OCI-LY3 (cell line): ENCODE measurements around the gene IL21.

Experiments used
- H2AFZ ChIP-seq: fragments of 200-600, 300-600 bp; shearing (Covaris generic); 2 replicates; pipeline ENCODE4 v1.6.0; 2014; ENCODE audit warnings: antibody characterized with exemption, low read depth, low read length
- H3K27ac ChIP-seq: fragments of 200-600, 300-600 bp; sonication (generic); 2 replicates; pipeline ENCODE4 v1.5.1; 2014; ENCODE audit warnings: mild to moderate bottlenecking, low read length, moderate library complexity, mixed read lengths
- H3K27me3 ChIP-seq: fragments of 200-600, 300-600 bp; sonication (generic); 2 replicates; pipeline ENCODE4 v1.6.1; 2014; ENCODE audit warnings: low read depth, low read length, mixed read lengths
- H3K36me3 ChIP-seq: fragments of 200-600, 300-600 bp; sonication (generic); replicated peaks from 2 replicates; pipeline ENCODE3; 2014; ENCODE audit warnings: low read depth, low read length, mixed read lengths
- H3K4me1 ChIP-seq: fragments of 300-600, 200-600 bp; sonication (generic); 2 replicates; pipeline ENCODE4 v1.6.1; 2014; ENCODE audit warnings: low read length, mixed read lengths
- H3K4me2 ChIP-seq: fragments of 200-600, 300-600 bp; sonication (generic); 2 replicates; pipeline ENCODE4 v1.6.1; 2014; ENCODE audit warnings: low read length, mixed read lengths
- H3K4me3 ChIP-seq: fragments of 300-600, 200-600 bp; sonication (generic); 2 replicates; pipeline ENCODE4 v1.5.1; 2014; ENCODE audit warnings: antibody characterized with exemption, mild to moderate bottlenecking, low read length, moderate library complexity
- H3K79me2 ChIP-seq: fragments of 300-600, 200-600 bp; shearing (Covaris generic); 2 replicates; pipeline ENCODE4 v1.6.1; 2014; ENCODE audit warnings: mild to moderate bottlenecking, low read length, mixed read lengths
- H3K9ac ChIP-seq: fragments of 300-600, 200-600 bp; shearing (Covaris generic); 2 replicates; pipeline ENCODE4 v1.6.0; 2014; ENCODE audit warnings: mild to moderate bottlenecking, low read length, moderate library complexity
- H3K9me3 ChIP-seq: fragments of 200-600, 300-600 bp; shearing (Covaris generic); 2 replicates; pipeline ENCODE4 v1.6.1; 2014; ENCODE audit warnings: low read length, mixed read lengths; ENCODE audit not compliant: insufficient read depth
- H4K20me1 ChIP-seq: fragments of 200-600, 300-600 bp; sonication (generic); 2 replicates; pipeline ENCODE4 v1.6.1; 2016; ENCODE audit warnings: low read length, mixed read lengths; ENCODE audit not compliant: insufficient read depth
- CTCF ChIP-seq: fragments of 200-600, 300-600 bp; sonication (generic); IDR thresholded peaks from 2 replicates; pipeline ENCODE4 v1.5.1; 2014; ENCODE audit warnings: antibody characterized with exemption, low read length, low read depth
- EZH2phosphoT487 ChIP-seq: fragments of 200-600 bp; shearing (Covaris generic); IDR thresholded peaks from 2 replicates; pipeline ENCODE4 v1.6.1; 2018; ENCODE audit warnings: antibody characterized with exemption, mixed run types, low read depth

Gene IL21

DNA sequence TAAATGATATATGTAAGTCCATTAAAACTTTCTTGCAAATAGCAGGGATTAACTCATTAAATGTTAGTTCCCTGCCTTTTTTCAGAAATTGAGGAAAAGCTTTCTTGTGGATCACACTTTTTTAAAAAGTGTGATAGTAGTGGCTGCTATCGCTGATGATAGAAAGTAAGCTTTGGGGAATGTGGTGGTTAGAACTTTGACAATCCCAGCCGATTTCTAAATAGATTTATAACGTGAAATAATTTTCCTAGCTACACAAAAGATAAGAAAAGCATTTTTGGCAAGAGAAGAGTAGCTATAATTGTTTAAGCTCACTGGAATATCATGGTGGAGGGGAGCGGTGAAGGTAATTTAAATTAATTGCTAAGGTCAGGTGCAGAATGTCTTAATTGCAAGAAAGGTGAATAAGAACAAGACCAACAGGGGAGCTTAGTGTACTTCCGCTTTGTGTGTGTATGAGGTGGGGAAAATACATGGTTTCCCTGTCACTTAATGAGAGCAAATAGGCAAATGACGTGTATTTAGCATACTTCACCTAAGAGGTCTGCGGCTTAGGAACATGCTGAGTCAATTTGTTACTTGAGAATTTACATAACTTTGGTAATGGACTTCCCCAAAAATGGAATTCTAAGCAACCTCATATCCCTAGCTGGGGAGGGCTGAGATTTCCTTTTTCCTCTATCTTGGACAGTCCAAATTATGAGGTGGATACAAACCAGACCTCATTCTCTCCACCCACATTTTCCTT, 11.7 kb upstream of the IL21 start:
- Histone ChIP-seq H3K27ac (peak overlapping the region; percentile 83), H2AFZ (no peak overlapping the region), H3K4me1 (peaks cover 81% of the 10 kb centered on the region), H3K9ac (peak overlapping the region; percentile 42; the same call in 1 of the 2 replicates), H3K4me3 (peak overlapping the region; percentile 54), H3K4me2 (peak overlapping the region; percentile 76), H4K20me1 (no peaks in the 10 kb centered on the region), H3K36me3 (peaks cover 5% of the 10 kb centered on the region), H3K27me3 (no peaks in the 10 kb centered on the region), H3K9me3 (no peaks in the 10 kb centered on the region), H3K79me2 (no peaks in the 10 kb centered on the region)
- TF ChIP-seq CTCF (no peak), EZH2phosphoT487 (0 out of 2 replicates have a peak, but pooled peaks have one; percentile 52)

DNA sequence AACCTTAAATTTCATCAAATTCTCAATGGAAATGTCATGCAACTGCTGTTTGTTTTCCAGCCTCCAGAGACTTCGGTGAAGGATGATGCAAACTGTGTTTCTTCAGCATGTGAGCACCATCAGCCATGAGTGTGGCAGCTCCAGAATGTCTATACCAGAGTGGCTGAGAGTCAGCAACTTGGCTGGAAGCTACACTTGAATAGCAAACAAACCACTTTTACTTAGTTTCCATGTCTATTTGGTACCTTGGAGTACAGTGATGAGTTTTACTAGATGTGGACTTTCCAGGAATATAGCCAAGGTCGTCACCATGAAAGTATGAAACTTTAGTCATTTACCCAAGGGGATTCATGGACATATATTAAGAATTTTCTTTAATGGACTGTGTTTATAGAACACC, 4.3 kb upstream of the IL21 start:
- Histone ChIP-seq H3K27me3 (no peaks in the 10 kb centered on the region), H3K36me3 (no peaks in the 10 kb centered on the region), H3K4me3 (no peak overlapping the region), H3K4me2 (no peak overlapping the region), H3K27ac (no peak overlapping the region), H3K9me3 (no peaks in the 10 kb centered on the region), H3K4me1 (peaks cover 46% of the 10 kb centered on the region), H2AFZ (no peak overlapping the region), H4K20me1 (no peaks in the 10 kb centered on the region), H3K9ac (no peak overlapping the region), H3K79me2 (no peaks in the 10 kb centered on the region)
- no peak for TF ChIP-seq CTCF
- no peak for TF ChIP-seq EZH2phosphoT487

DNA sequence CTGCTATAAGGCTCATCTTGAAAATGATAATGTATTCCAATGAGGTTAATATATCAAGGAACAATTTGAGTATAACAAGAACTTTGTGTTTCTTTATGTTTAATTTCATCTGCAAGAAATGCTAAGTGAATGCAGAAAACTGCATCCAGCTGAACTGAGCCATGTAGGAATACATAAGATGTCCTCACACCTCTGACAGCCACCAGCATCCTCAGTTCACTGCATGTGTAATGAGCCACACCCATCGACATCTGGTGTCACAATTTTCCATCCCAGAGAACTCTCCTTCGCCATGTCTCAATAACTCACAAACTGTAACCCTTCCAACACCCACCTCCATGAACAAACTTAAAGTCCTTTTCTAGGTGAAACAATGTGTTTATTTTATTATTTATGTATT, 3.3 kb upstream of the IL21 start:
- no peaks in the 10 kb centered on the region for H4K20me1 ChIP-seq
- H3K4me3 ChIP-seq, result no peak overlapping the region
- H3K79me2 ChIP-seq, result no peaks in the 10 kb centered on the region
- no peaks in the 10 kb centered on the region for H3K9me3 ChIP-seq
- TF ChIP-seq CTCF (no peak), EZH2phosphoT487 (no peak)
- H3K4me2 ChIP-seq, result no peak overlapping the region
- H3K4me1 ChIP-seq, result peaks cover 37% of the 10 kb centered on the region
- H3K27me3 ChIP-seq, result no peaks in the 10 kb centered on the region
- H3K9ac ChIP-seq, result no peak overlapping the region
- no peak overlapping the region for H3K27ac ChIP-seq
- no peaks in the 10 kb centered on the region for H3K36me3 ChIP-seq
- no peak overlapping the region for H2AFZ ChIP-seq

- Histone ChIP-seq H3K4me2 (no peak overlapping the region), H3K36me3 (no peaks in the 10 kb centered on the region), H3K79me2 (no peaks in the 10 kb centered on the region), H3K27ac (no peak overlapping the region), H3K9ac (no peak overlapping the region), H3K4me1 (peaks cover 36% of the 10 kb centered on the region), H3K9me3 (no peaks in the 10 kb centered on the region), H2AFZ (no peak overlapping the region), H4K20me1 (no peaks in the 10 kb centered on the region), H3K27me3 (no peaks in the 10 kb centered on the region), H3K4me3 (no peak overlapping the region)
- no peak for TF ChIP-seq EZH2phosphoT487
- no peak for TF ChIP-seq CTCF
Observed at GRCh38 chr4:122623637-122624166, 2.8 kb upstream of the IL21 start.
